HG03097 (cell line): ENCODE data around the gene MASP1.

Source experiments
- ATAC-seq: cut with Tn5 transposase; IDR thresholded peaks from one replicate; pipeline ENCODE4 v1.9.1; 2021; ENCODE audit not compliant: unreplicated experiment, low FRiP score

MASP1 gene

GRCh38 chr3:187196573-187197334, 94.8 kb downstream of the MASP1 start:
- no peak for ATAC-seq

- ATAC-seq, result no peak
Observed at GRCh38 chr3:187193181-187193580, 98.4 kb downstream of the MASP1 start.

DNA sequence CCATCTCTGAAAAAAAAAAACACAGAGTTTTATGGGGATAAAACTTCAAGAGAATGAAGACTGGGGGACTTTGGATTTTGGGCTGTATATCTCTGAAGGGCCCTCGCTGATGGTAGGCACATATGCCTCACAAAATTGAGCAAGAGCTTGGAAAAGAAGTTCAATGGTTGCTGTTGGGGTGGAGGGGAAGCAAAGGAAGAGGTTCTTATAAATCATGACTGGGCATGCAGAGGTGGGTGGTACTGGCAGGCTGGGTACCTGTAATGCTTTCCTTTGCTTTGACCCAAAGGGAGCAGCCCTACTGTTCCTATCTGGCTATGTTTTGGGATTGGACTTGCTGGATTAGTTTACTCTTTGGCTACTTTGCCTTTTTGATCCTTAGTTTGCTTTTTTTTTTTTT, 100.3 kb downstream of the MASP1 start:
- ATAC-seq, result no peak

GRCh38 chr3:187188931-187189330, 102.6 kb downstream of the MASP1 start:
- no peak for ATAC-seq

GRCh38 chr3:187186801-187187421, 104.6 kb downstream of the MASP1 start:
- ATAC-seq, result no peak

DNA sequence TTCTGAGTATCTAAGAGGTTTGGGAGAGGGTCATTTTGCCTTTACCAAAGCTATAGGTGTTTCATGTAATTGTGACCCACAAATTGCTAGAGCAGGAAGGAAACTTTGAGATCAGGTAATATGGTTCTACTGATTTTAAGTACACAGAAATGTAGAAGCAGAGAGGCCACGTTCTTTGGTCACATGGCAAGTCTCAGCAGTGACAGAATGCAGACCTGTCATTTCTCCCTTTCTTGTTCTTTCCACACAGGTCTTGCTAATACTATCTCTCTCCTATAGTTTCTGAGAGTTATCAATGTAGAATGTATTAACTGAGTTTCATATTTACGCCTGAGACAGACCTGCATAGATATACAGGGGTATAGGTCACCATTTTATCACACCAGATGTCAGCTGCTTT, 105.2 kb downstream of the MASP1 start:
- no peak for ATAC-seq

DNA sequence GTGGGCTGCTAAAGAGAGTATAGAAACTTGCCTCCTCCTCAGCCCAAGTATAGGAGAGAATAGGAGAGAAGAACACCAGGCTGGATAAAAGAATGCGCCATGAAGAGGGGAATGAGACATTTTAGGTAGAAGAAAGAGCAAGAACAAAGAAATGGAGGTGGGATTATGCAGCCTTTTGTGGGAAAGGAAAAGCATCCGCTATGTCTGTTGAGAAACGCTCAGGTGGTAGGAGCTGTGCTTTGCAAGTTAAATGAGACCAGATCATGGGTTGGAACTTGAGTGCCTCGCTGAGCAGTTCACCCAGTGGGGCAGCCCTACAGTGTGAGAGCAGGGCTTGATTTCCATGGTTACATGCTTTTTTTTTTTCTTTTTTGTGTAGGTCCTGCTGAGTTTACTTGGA, 105.8 kb downstream of the MASP1 start:
- no peak for ATAC-seq
